ENCODE results near the gene PDLIM5. TPM values are rescaled to one million over a fixed set of nuclear protein-coding genes. Genes with fewer than 3 reads are reported as not detected.

Gene PDLIM5
- total RNA-seq, 1 experiment from 2014 or later = 106 TPM

- no peak for DNase-seq
- no peaks in the 10 kb centered on the region for H3K27me3 Mint-ChIP-seq (ENCODE audit: insufficient read depth, unreplicated experiment)
- peaks cover 9% of the 10 kb centered on the region for H3K4me1 ChIP-seq
- H3K9me3 ChIP-seq = no peaks in the 10 kb centered on the region
- POLR2A ChIA-PET = no interaction called here
- intact Hi-C loops (cut with micrococcal nuclease; ENCODE audit: unreplicated experiment) = no loop called here
- peak overlapping the region; percentile 12 for H3K27ac Mint-ChIP-seq (ENCODE audit: unreplicated experiment)
- peaks cover 14% of the 10 kb centered on the region for H3K36me3 Mint-ChIP-seq (ENCODE audit: insufficient read depth, unreplicated experiment)
- no peaks in the 10 kb centered on the region for H3K27me3 ChIP-seq (replicated peaks; ENCODE audit: control insufficient read depth, insufficient read depth, low read length)
- H3K9me3 Mint-ChIP-seq (ENCODE audit: unreplicated experiment) = no peaks in the 10 kb centered on the region
- CTCF ChIA-PET = no interaction called here
- H3K4me3 ChIP-seq (ENCODE audit: low read depth, low read length) = no peak overlapping the region
- H3K4me3 Mint-ChIP-seq (ENCODE audit: unreplicated experiment) = no peak overlapping the region
- TF ChIP-seq CTCF (IDR thresholded peaks at IDR 0.05; ENCODE audit: insufficient read depth in 1 of 2, low read depth in 1 of 2, low read length in 1 of 2, severe bottlenecking in 1 of 2, unreplicated experiment in 1 of 2) = no peak
- H3K36me3 ChIP-seq (ENCODE audit: control insufficient read depth, insufficient read depth, low read length) = no peaks in the 10 kb centered on the region; the same call in 1 of the 2 replicates
- peaks cover 9% of the 10 kb centered on the region for H3K4me1 Mint-ChIP-seq (ENCODE audit: low read depth, unreplicated experiment)
- no TSS peak for BruUV-seq (replicated peaks)
These were observed 190.2 kb downstream of the PDLIM5 start for GRCh38 chr4:94641702-94642560.

GRCh38 chr4:94642561-94642866 is 190.8 kb downstream of the PDLIM5 start:
- Mint-ChIP-seq H3K4me1 (ENCODE audit: low read depth, unreplicated experiment) (peaks cover 9% of the 10 kb centered on the region), H3K27me3 (ENCODE audit: insufficient read depth, unreplicated experiment) (no peaks in the 10 kb centered on the region), H3K27ac (ENCODE audit: unreplicated experiment) (no peak overlapping the region), H3K9me3 (ENCODE audit: unreplicated experiment) (no peaks in the 10 kb centered on the region), H3K36me3 (ENCODE audit: insufficient read depth, unreplicated experiment) (peaks cover 15% of the 10 kb centered on the region), H3K4me3 (ENCODE audit: unreplicated experiment) (no peak overlapping the region)
- Histone ChIP-seq H3K4me1 (peaks cover 9% of the 10 kb centered on the region), H3K4me3 (ENCODE audit: low read depth, low read length) (no peak overlapping the region), H3K36me3 (ENCODE audit: control insufficient read depth, insufficient read depth, low read length) (no peaks in the 10 kb centered on the region; the same call in 1 of the 2 replicates), H3K9me3 (no peaks in the 10 kb centered on the region), H3K27me3 (replicated peaks; ENCODE audit: control insufficient read depth, insufficient read depth, low read length) (no peaks in the 10 kb centered on the region)
- BruUV-seq (replicated peaks) = no TSS peak
- DNase-seq = no peak
- ChIA-PET POLR2A (no interaction called here), CTCF (no interaction called here)
- TF ChIP-seq CTCF (IDR thresholded peaks at IDR 0.05; ENCODE audit: insufficient read depth in 1 of 2, low read depth in 1 of 2, low read length in 1 of 2, severe bottlenecking in 1 of 2, unreplicated experiment in 1 of 2) = no peak
- intact Hi-C loops (cut with micrococcal nuclease; ENCODE audit: unreplicated experiment) = no loop called here

GRCh38 chr4:94648699-94649098 is 197.0 kb downstream of the PDLIM5 start:
- Histone ChIP-seq H3K36me3 (ENCODE audit: control insufficient read depth, insufficient read depth, low read length) (no peaks in the 10 kb centered on the region), H3K9me3 (no peaks in the 10 kb centered on the region), H3K4me1 (peaks cover 15% of the 10 kb centered on the region), H3K4me3 (ENCODE audit: low read depth, low read length) (no peak overlapping the region), H3K27me3 (replicated peaks; ENCODE audit: control insufficient read depth, insufficient read depth, low read length) (no peaks in the 10 kb centered on the region)
- peaks cover 12% of the 10 kb centered on the region for H3K4me1 Mint-ChIP-seq (ENCODE audit: low read depth, unreplicated experiment)
- H3K36me3 Mint-ChIP-seq (ENCODE audit: insufficient read depth, unreplicated experiment) = peaks cover 34% of the 10 kb centered on the region
- no peak for TF ChIP-seq CTCF (IDR thresholded peaks at IDR 0.05; ENCODE audit: insufficient read depth in 1 of 2, low read depth in 1 of 2, low read length in 1 of 2, severe bottlenecking in 1 of 2, unreplicated experiment in 1 of 2)
- H3K27me3 Mint-ChIP-seq (ENCODE audit: insufficient read depth, unreplicated experiment) = no peaks in the 10 kb centered on the region
- BruUV-seq (replicated peaks) = no TSS peak
- intact Hi-C loops (cut with micrococcal nuclease; ENCODE audit: unreplicated experiment) = no loop called here
- no peaks in the 10 kb centered on the region for H3K9me3 Mint-ChIP-seq (ENCODE audit: unreplicated experiment)
- POLR2A ChIA-PET = no interaction called here
- H3K27ac Mint-ChIP-seq (ENCODE audit: unreplicated experiment) = no peak overlapping the region
- H3K4me3 Mint-ChIP-seq (ENCODE audit: unreplicated experiment) = no peak overlapping the region
- CTCF ChIA-PET = no interaction called here
- DNase-seq = no peak

Data from Caco-2 (cell line).